NOMO-1 (cell line): ENCODE data around the gene RSF1.

ENCODE experiments used
- DNase-seq, 2 experiments: peaks; one replicate each; lab custom pipeline; 2025; ENCODE audit not compliant: unreplicated experiment in 2 of 2; lab: John Stamatoyannopoulos, UW

RSF1 gene

DNA sequence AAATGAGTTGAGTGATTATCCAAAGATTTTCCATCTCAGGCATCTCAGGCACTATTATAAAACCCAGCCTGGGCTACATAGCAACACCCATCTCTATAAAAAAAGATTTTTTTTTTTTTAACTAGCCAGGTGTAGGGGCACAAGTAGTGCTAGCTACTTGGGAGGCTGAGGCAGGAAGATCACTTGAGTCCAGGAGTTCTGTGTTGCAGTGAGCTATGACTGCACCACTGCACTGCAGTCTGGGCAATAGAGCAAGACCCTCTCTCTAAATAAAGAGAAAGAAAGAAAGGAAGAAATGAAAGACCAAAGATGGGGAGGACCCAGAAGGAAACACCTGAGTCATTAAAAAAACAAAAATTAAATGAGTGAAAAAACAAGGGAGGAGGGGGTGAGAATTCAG, 14.1 kb downstream of the RSF1 start:
- no peak for DNase-seq

- DNase-seq = no peak
Observed at GRCh38 chr11:77801477-77801876, 19.0 kb downstream of the RSF1 start.

GRCh38 chr11:77800449-77800848, 20.1 kb downstream of the RSF1 start:
- DNase-seq = no peak

DNA sequence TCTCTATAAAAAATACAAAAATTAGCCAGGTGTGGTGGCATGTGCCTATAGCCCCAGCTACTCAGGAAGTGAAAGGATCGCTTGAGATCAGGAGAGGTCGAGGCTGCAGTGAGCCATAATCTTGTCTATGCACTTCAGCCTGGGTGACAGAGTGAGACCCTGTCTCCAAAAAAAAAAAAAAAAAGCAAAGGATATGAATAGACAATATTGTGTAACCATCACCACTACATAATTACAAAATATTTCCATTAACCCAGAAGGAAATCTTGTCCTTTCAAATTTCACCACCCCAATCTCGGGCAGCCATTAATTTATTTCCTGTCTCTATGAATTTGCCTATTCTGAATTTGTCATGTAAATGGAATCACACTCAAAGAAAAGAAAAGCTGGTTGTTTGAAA, 21.2 kb downstream of the RSF1 start:
- peak in 1 of 2 experiments; percentile 21 for DNase-seq

DNA sequence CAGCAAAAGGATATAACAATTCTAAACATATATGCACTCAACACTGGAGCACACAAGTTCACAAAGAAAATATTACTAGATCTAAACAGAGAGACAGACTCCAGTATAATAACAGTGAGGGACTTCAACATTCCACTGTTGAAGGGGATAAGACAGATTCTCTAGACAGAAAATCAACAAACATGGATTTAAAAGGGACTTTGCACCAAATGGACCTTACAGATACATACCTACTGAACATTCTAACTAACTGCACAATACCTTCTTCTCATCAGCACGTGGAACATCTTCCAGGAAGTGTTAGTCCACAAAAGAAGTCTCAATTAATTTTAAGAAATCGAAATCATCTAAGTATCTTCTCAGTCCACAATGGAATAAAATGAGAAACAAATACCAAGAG, 26.6 kb downstream of the RSF1 start:
- DNase-seq = no peak

- DNase-seq = no peak
Observed at GRCh38 chr11:77791301-77791700, 29.2 kb downstream of the RSF1 start.

GRCh38 chr11:77789731-77790476, 30.6 kb downstream of the RSF1 start:
- DNase-seq = no peak

DNA sequence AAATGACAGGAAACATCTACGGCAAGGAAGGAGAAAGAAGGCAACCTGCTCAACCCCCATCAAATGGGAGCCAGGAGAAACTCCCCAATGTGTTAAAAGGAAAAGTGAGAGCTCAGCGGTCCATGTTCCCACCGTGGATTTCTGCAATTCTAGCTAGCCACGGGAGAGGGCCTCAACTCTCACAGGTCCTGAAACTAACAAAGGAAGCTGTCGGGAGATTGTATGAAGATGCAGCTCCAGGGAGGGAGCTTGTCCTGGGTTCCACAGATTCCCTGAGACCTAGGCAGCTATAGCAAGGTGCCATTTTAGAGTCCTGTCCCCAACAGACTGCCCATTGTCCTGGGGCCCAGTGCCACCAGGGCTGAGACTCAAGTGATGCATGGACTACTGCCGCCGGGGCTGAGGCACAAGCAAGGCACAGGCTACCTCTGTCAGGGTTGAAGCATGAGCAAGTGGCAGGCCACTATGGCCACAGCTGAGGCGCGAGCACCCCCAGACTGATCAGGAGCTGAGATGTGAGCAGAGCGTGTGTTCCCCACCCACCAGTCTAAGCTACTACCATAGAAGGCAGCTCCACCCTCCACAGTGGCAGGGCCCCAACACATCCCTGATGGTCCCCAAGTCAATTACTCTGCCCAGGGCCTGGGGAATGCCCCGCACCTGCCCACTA, 31.3 kb downstream of the RSF1 start:
- no peak for DNase-seq

DNA sequence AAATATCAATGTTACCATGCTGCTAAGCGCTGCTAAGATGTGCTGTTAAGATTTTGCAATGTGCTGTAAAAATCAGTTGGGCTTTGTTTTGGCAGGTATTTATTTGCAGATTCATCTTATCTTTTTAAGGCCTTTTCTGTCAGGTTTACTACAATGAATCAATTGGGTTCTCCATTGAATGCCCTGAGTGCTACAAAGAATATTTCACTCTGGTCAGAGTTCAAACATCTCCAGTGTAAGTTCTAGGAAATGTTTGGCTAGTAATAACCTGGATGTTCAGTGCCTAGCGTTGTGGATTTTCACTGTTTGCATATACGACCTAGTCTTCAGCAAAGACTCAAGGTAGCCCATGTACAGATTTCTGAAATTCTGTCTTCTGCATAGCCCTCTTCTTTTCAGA, 36.0 kb downstream of the RSF1 start:
- no peak for DNase-seq

- DNase-seq = peak; percentile 52 to 64
Observed at GRCh38 chr11:77783025-77783424, 37.5 kb downstream of the RSF1 start.

GRCh38 chr11:77779935-77780334, 40.6 kb downstream of the RSF1 start:
- DNase-seq = no peak

- no peak for DNase-seq
Observed at GRCh38 chr11:77778549-77778948, 42.0 kb downstream of the RSF1 start.

DNA sequence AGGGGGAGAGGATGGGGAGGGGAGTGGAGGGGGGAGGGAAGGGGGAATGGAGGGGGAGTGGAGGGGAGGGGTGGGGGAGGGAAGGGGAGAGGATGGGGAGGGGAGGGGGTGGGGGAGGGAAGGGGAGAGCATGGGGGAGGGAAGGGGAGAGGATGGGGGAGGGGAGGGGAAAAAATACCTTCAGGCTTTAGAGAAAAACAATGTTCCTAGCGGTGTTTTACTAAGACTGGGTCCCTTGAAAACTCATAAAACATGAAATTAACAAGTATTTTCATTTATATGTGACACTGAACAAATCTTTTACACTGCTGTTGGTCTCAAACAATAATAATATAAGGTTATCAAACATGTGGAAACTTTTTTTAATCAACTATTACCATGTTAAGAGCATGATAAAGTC, 42.4 kb downstream of the RSF1 start:
- no peak for DNase-seq

DNA sequence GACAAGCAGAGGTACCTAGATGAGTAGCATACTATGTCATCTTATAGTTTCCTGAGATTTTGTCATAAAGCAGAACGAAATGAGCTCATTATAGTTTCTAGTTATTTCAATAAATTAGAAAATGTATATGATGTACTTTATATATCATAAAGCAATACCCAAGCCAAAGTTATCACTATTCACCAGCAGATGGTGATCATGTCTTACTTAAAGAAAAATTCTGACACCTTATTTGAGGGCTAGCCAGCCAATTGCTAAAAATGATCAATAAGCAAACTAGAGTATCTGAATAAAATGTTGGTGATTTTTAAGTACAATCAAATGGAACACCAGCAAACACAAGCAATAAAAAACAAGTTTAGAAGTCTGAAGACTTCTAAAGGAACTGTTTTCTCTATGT, 44.1 kb downstream of the RSF1 start:
- DNase-seq = no peak

GRCh38 chr11:77775936-77776335, 44.6 kb downstream of the RSF1 start:
- no peak for DNase-seq

GRCh38 chr11:77771135-77771534, 49.4 kb downstream of the RSF1 start:
- DNase-seq = no peak

DNA sequence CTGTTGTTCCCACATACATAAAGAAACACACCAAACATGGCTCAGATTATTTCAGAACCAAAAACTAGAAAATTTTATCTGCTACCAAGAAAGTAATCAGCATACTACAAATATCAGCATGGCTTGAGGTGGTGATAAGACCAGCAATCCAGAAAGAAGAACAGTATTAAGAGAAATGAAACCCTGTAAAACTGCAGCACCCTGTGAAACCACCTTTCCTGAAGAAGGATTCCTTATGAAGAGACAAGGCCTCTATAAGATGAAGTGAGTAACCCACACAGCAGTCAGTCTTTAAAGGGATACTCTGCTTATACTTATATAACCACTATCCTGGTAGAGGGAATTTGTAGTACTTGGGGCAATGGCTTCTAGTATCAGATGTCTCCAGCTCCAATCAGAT, 49.9 kb downstream of the RSF1 start:
- DNase-seq = no peak

GRCh38 chr11:77762426-77762825, 58.1 kb downstream of the RSF1 start:
- no peak for DNase-seq

DNA sequence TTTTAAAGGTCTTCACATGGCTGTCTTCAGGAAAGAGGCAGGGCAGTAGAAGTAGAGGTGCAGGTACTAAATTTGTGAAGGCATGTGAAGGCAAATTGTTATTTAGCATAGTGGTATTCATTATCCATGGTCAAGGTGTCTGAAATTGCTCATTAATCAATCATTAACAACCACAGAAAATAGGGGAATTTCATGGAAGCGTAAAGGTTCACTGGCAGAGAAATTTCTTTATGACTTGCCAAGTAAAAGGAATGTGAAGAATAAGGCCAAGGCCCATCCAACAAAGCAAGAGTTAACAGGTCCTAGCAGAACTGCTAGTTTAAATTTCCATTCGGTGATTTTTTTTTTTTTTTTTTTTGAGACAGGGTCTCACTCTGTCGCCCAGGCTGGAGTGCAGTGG, 59.0 kb downstream of the RSF1 start:
- no peak for DNase-seq

DNA sequence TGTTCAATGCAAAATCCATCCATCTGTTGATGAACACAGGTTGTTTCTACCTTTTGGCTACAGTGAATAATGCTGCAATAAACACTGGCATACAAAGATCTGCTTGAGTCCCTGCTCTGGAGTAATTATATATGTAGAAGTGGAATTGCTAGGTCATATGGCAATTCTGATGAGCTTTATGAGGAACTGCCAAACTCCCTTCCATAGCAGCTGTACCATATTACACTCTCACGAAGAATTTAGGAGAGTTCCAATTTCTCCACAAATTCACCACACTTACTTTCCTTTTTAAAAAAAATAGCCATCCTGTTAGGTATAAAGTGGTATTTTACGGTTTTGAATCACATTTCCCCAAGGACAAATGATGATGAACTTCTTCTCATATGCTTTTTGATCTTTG, 62.2 kb downstream of the RSF1 start:
- DNase-seq = no peak

- DNase-seq = no peak
Observed at GRCh38 chr11:77753230-77753629, 67.3 kb downstream of the RSF1 start.

DNA sequence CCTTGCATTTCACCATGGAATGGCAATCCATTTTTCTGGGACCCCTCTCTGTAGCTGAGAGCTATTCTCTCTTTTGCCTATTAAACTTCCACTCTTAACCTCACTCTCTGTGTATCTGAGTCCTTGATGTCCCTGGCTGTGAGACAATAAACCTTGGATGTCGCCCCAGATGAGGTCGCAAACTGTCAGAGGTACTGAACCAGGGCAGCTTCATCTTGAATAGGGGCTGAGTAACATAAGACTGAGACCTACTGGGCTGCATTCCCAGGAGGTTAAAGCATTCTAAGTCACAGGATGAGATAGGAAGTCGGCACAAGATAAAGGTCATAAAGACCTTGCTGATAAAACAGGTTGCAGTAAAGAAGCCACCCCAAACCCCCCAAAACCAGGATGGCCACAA, 68.0 kb downstream of the RSF1 start:
- DNase-seq = no peak
